Fibroblast of mammary gland (primary cell): ENCODE measurements around the gene RNF227.

Source experiments
- DNase-seq: peaks from one replicate; pipeline ENCODE4 v3.0.0-alpha.2; 2010; ENCODE audit warnings: low read depth
- H3K4me3 ChIP-seq: 2 replicates; pipeline ENCODE4 v1.5.1; 2011; ENCODE audit warnings: low read depth, mild to moderate bottlenecking, low read length, moderate library complexity; ENCODE audit not compliant: control insufficient read depth
- TF ChIP-seq, protein P1 (sequence below): conservative IDR thresholded peaks from 2 replicates; pipeline ENCODE4 v1.5.1; 2011; ENCODE audit warnings: low read depth, low read length, inconsistent platforms; ENCODE audit not compliant: control insufficient read depth, insufficient read depth

The RNF227 gene

DNA sequence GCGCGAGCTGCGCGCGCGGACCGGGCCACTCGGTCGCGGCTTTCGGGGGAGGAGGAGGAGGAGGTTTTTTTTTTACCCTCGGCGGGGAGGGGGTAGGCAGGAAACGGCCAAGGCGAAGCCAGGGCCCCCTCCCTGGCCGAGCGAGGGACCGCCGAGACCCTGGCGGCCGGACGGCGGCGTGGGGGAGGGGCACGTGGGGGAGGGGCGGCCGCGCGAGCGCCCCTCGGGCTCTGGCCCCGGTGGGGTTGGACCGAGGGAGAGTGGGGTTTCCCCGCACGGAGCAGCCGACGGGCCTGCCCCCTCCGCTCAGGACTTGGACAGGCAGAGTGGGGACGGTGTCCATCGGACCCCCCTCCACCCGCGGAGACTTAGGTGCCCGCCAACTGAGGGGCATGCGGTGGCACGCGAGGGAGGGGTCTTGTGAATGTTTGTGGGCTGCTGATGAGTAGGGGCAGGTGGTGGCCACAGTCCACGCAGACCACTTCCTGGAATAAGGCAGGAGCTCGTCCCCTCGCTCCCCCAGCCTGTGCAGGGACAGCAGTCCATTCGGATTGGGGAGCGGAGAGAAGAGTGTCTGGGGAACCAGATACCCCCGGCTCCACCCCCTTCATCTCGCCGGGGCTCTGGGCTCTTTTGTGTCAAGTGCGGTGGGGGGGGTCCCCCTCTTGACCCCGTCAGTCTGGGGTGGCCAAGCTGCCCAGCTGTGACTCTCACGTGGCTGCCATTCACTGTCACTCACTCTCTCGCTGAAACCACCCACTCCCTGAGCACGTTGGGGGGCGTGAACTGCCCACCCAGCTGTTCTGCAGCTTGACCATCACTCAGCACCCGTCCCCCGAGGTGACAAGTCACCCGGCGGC is 30.5 kb downstream of the RNF227 start:
- DNase-seq: no peak
- TF ChIP-seq, protein P1, sequence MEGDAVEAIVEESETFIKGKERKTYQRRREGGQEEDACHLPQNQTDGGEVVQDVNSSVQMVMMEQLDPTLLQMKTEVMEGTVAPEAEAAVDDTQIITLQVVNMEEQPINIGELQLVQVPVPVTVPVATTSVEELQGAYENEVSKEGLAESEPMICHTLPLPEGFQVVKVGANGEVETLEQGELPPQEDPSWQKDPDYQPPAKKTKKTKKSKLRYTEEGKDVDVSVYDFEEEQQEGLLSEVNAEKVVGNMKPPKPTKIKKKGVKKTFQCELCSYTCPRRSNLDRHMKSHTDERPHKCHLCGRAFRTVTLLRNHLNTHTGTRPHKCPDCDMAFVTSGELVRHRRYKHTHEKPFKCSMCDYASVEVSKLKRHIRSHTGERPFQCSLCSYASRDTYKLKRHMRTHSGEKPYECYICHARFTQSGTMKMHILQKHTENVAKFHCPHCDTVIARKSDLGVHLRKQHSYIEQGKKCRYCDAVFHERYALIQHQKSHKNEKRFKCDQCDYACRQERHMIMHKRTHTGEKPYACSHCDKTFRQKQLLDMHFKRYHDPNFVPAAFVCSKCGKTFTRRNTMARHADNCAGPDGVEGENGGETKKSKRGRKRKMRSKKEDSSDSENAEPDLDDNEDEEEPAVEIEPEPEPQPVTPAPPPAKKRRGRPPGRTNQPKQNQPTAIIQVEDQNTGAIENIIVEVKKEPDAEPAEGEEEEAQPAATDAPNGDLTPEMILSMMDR: no peak
- peak overlapping the region; percentile 75 for H3K4me3 ChIP-seq

- peak overlapping the region; percentile 75 for H3K4me3 ChIP-seq
- TF ChIP-seq, protein P1: no peak
- DNase-seq: no peak
Observed at GRCh38 chr17:7884581-7885366, 31.3 kb downstream of the RNF227 start.

DNA sequence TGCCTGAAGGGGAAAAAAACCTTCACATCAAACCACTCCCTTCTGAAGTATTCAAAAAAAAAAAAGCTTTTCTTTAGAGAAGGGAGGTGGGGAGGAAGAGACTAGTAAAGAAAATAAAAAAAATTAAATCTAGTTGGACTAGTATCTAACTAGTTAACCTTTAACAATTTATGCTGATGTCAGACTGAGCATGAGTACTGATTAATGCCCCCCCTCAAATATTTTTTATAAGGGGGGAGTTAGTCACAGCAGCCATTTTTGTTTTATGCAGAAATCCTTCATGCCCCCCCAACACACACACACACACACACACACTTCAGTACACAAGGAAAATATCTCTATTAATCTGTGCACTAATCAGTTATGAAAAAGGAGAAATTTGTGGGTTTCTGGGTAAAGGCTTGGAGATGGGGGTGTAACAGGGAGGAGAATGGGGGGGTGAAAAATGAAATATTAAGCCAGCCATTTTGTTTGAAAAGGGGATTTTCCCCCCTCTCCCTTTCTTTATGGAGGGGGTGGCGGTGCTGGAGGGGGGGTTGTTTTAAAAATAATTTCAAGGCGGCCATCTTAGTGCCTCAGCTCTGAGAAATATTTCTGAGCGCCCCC is 32.2 kb downstream of the RNF227 start:
- H3K4me3 ChIP-seq: peak overlapping the region; percentile 55
- TF ChIP-seq, protein P1: no peak
- DNase-seq: peak; percentile 45

GRCh38 chr17:7882629-7883028 is 33.5 kb downstream of the RNF227 start:
- peak overlapping the region; percentile 15 for H3K4me3 ChIP-seq
- DNase-seq: no peak
- TF ChIP-seq, protein P1: no peak

DNA sequence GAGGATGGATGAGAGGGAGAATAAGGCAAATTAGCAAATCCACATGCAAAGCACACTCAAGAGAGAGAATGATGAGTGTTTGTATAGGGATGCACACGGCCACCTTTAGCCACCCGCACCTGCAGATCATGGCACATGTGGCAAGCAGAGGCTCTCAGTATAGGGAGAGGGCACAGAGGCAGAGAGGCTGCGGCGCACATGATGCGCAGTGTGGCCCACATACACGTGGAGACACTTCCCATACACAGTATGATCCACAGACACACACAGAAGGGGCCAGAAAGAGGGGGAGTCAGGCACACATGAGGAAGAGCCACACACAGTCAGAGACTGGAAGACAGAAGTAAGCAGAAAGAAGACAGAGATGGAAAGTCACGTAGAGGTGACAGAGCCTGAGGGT is 34.0 kb downstream of the RNF227 start:
- H3K4me3 ChIP-seq: no peak overlapping the region
- DNase-seq: no peak
- TF ChIP-seq, protein P1: no peak

DNA sequence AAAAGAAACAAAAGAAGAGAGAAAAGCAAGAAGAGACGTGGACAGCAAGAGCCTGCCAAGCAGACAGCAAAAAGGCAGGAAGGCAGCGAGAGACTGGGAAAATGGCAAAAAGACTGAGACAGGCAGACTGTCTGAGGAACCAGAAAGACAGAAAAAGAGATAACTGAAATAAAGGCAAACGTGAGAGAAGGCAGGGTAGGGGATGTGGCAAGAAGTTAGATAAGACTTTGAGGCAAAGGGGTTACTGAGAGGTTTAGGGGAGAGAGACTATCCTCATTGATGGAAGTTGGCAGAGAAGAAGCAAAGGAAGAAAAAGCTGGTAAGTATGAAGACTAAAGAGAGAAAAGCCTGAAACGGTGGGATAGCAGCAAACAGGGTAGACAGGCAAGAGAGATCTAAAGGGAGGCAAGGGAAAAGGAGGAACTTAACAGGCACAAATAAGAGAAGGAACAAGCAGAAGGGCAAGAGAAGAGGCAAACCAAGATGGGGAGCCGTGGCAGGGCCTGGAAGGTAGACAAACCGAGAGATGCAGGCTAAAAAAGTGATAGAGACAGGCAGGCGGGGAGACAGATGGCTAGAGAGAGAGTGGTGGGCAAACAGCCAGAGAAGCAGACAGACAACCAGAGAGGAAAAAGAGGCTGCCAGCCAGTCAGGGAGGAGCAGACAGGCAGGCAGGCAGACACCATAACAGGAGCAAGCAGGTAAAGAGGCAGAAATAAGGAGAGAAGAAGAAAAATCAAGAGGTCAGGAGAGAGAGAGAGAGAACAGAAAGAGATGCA is 34.6 kb downstream of the RNF227 start:
- no peak for DNase-seq
- no peak overlapping the region for H3K4me3 ChIP-seq
- TF ChIP-seq, protein P1: no peak
